GM10248 (cell line): Measurements from ENCODE around the gene PRUNE1.

Experiments
- CTCF ChIA-PET: fragments of 300-600 bp; sonication (Branson Sonifier 250); formaldehyde crosslinking; extraction: SDS; loops from one replicate; lab custom pipeline; 2021; ENCODE audit warnings: antibody characterized with exemption; lab: Yijun Ruan, JAX
- POLR2A ChIA-PET: fragments of 350-650 bp; sonication (Branson Sonifier 250); formaldehyde crosslinking; extraction: SDS; loops from one replicate; lab custom pipeline; 2020; ENCODE audit warnings: antibody characterized with exemption; lab: Yijun Ruan, JAX
- DNase-seq: peaks from one replicate; pipeline ENCODE4 v3.0.0; 2012; ENCODE audit errors: extremely low spot score
- CTCF ChIP-seq: IDR thresholded peaks from 2 replicates; pipeline ENCODE4 v1.5.1; 2012; ENCODE audit warnings: mild to moderate bottlenecking, low read depth; ENCODE audit errors: extremely low read depth, missing control alignments, control extremely low read depth

PRUNE1 gene

GRCh38 chr1:150987924-150988323 lies 20.3 kb upstream of the PRUNE1 start:
- TF ChIP-seq CTCF, result no peak
- no peak for DNase-seq
- ChIA-PET POLR2A (no interaction called here), CTCF (interaction anchor here (1.7 to 10.9 kb wide), 2 partner anchors 10 kb away, joined by 9 to 158 read pairs; no protein-coding TSS in a partner anchor)

- TF ChIP-seq CTCF, result no peak
- ChIA-PET POLR2A (interaction anchor here (0.6 kb wide), 1 partner anchor 432 kb away, joined by 4 read pairs; no protein-coding TSS in a partner anchor), CTCF (no interaction called here)
- DNase-seq, result no peak
Measured at GRCh38 chr1:150992626-150993025, 15.6 kb upstream of the PRUNE1 start.

DNA sequence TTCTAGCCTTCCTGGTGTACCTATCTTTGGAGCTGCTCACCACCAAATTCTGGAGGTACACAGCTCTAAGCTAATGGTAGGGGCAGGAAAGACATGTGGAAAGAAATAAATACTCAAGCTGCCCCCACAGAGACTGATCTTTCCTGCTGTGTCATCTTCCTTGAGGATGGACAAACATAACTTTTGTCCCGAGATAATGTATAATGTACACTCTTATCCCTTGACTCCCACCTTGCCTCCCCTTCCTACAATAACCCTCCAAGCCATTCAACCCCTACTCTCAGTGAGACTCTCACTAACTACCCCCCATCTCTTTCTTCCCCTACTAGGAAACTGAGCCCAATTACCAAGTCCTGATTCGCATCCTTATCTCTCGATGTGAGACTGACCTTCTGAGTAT lies 14.0 kb upstream of the PRUNE1 start:
- ChIA-PET CTCF (interaction anchor here (1.0 to 9.7 kb wide), 17 partner anchors 8 to 738 kb away, joined by 3 to 158 read pairs (median 6); partner anchors contain the start of genes ANXA9, CA14, CERS2 and GOLPH3L), POLR2A (no interaction called here)
- no peak for DNase-seq
- no peak for TF ChIP-seq CTCF

GRCh38 chr1:150995460-150995859 lies 12.8 kb upstream of the PRUNE1 start:
- no peak for DNase-seq
- ChIA-PET POLR2A (interaction anchor here (0.9 kb wide), 1 partner anchor 30 kb away, joined by 3 read pairs; no protein-coding TSS in a partner anchor), CTCF (interaction anchor here (0.7 to 9.7 kb wide), 32 partner anchors 10 to 739 kb away, joined by 3 to 158 read pairs (median 4); partner anchors contain the start of genes ANXA9, BNIPL, CA14 and CERS2)
- no peak for TF ChIP-seq CTCF

- ChIA-PET POLR2A (interaction anchor here (0.7 to 0.9 kb wide), 2 partner anchors 31 to 489 kb away, joined by 3 read pairs; no protein-coding TSS in a partner anchor), CTCF (interaction anchor here (0.6 to 9.7 kb wide), 33 partner anchors 10 to 739 kb away, joined by 3 to 158 read pairs (median 4); partner anchors contain the start of genes ANXA9, BNIPL, C1orf56 and CA14)
- no peak for DNase-seq
- peak; percentile 73 for TF ChIP-seq CTCF
Measured at GRCh38 chr1:150995896-150996295, 12.4 kb upstream of the PRUNE1 start.

- POLR2A ChIA-PET, result interaction anchor here (1.0 kb wide), 1 partner anchor 9 kb away, joined by 3 read pairs; the partner anchor contains the start of gene MINDY1
- no peak for DNase-seq
- TF ChIP-seq CTCF, result no peak
- CTCF ChIA-PET, result interaction anchor here (1.0 to 9.7 kb wide), 12 partner anchors 9 to 741 kb away, joined by 3 to 158 read pairs (median 9); partner anchors contain the start of genes ANXA9, CERS2, MINDY1 and PRUNE1
Measured at GRCh38 chr1:150997126-150997872, 10.9 kb upstream of the PRUNE1 start.
